Skeletal muscle satellite cell (primary cell): Measurements from ENCODE around the gene ARHGEF39. TPM values are rescaled to one million over a fixed set of nuclear protein-coding genes. Genes with fewer than 3 reads are reported as not detected.

Experiments
- small RNA-seq: library from RNA; depleted of rRNA; stranded (forward); fragments of <200 nt; gene quantifications from one replicate; pipeline ENCODE3, GENCODE V24; 2012

The ARHGEF39 gene

Small RNA genes lying within 50 kb of the gene (small RNA-seq; reads per million reads assigned to genes)
- gene RMRP (not detected), gene RN7SL22P (not detected)
